PC-9 (cell line): ENCODE measurements around the gene GPI. TPM values are rescaled to one million over a fixed set of nuclear protein-coding genes. Genes with fewer than 3 reads are reported as not detected.

Source experiments
- BruUV-seq: library from RNA; stranded (reverse); fragments of 400-500 nt; replicated peaks from 2 replicates; lab custom pipeline; 2021; lab: Mats Ljungman, UMichigan
- CTCF ChIA-PET: fragments of 300-600 bp; sonication (Branson Sonifier 250); formaldehyde crosslinking; loops from one replicate; lab custom pipeline; 2022; ENCODE audit warnings: antibody characterized with exemption; lab: Charles Lee
- POLR2A ChIA-PET: fragments of 300-600 bp; sonication (Branson Sonifier 250); formaldehyde crosslinking; loops from one replicate; lab custom pipeline; 2022; ENCODE audit warnings: antibody characterized with exemption; ENCODE audit not compliant: unreplicated experiment; lab: Charles Lee
- DNase-seq, 2 experiments: peaks; one replicate each; pipeline versions ENCODE4 v3.0.0 to v3.0.0-alpha.2; 2015 to 2022; ENCODE audit warnings: mixed read lengths in 1 of 2
- H2AFZ ChIP-seq: fragments of 200-600 bp; sonication (generic); 2 replicates; pipeline ENCODE4 v1.8.1; 2017; ENCODE audit warnings: antibody characterized with exemption
- H3F3A ChIP-seq: fragments of 200-600 bp; sonication (generic); 2 replicates; pipeline ENCODE4 v1.8.1; 2017; ENCODE audit warnings: antibody characterized with exemption, mild to moderate bottlenecking, low read depth; ENCODE audit not compliant: insufficient read depth
- H3K27ac ChIP-seq: fragments of 200-600 bp; sonication (generic); 2 replicates; pipeline ENCODE4 v1.6.1; 2016; ENCODE audit warnings: mixed run types
- H3K27me3 ChIP-seq: fragments of 200-600 bp; sonication (generic); 2 replicates; pipeline ENCODE4 v1.6.1; 2016; ENCODE audit warnings: low read depth, mixed run types; ENCODE audit not compliant: insufficient read depth
- H3K36me3 ChIP-seq: fragments of 200-600 bp; sonication (generic); 2 replicates; pipeline ENCODE4 v1.6.1; 2016; ENCODE audit warnings: low read depth, mixed run types
- H3K4me1 ChIP-seq: fragments of 200-600 bp; sonication (generic); replicated peaks from 2 replicates; pipeline ENCODE4 v1.6.1; 2016; ENCODE audit warnings: mixed run types; ENCODE audit not compliant: insufficient read depth
- H3K4me2 ChIP-seq: fragments of 200-600 bp; sonication (generic); 2 replicates; pipeline ENCODE4 v1.6.1; 2017; ENCODE audit warnings: mixed run types
- H3K4me3 ChIP-seq: fragments of 200-600 bp; sonication (generic); 2 replicates; pipeline ENCODE4 v1.6.1; 2016; ENCODE audit warnings: mixed run types
- H3K79me2 ChIP-seq: fragments of 200-600 bp; sonication (generic); 2 replicates; pipeline ENCODE4 v1.6.1; 2017; ENCODE audit warnings: low read depth, mixed run types
- H3K9me2 ChIP-seq: fragments of 200-600 bp; sonication (generic); 2 replicates; pipeline ENCODE4 v1.8.1; 2017; ENCODE audit warnings: mild to moderate bottlenecking; ENCODE audit not compliant: insufficient read depth
- H3K9me3 ChIP-seq: fragments of 200-600 bp; sonication (generic); 2 replicates; pipeline ENCODE4 v1.8.1; 2016; ENCODE audit warnings: low read depth; ENCODE audit not compliant: insufficient read depth
- H4K20me1 ChIP-seq: fragments of 200-600 bp; sonication (generic); 2 replicates; pipeline ENCODE4 v1.8.1; 2017; ENCODE audit not compliant: insufficient read depth
- CTCF ChIP-seq: fragments of 200-600 bp; sonication (generic); conservative IDR thresholded peaks from 2 replicates; pipeline ENCODE4 v1.6.1; 2017; ENCODE audit warnings: mixed run types, antibody characterized with exemption, mild to moderate bottlenecking, moderate library complexity
- EZH2 ChIP-seq: fragments of 200-600 bp; sonication (generic); IDR thresholded peaks from 2 replicates; pipeline ENCODE4 v1.8.0; 2017; ENCODE audit warnings: antibody characterized with exemption, low read depth
- intact Hi-C: fragments of 100-400 bp; cut with micrococcal nuclease; formaldehyde crosslinking; loops from one replicate; pipeline ENCODE4 v1.10.0; 2022; ENCODE audit not compliant: unreplicated experiment
- total RNA-seq: library from RNA; stranded (reverse); gene quantifications from 2 replicates; pipeline ENCODE4 v1.2.3, GENCODE V29; 2021

Gene GPI
- total RNA-seq, 1 experiment from 2014 or later: 522 TPM

GRCh38 chr19:34364462-34364829 lies 550 bp upstream of the GPI start:
- Histone ChIP-seq H3K27ac (peak overlapping the region; percentile 56), H4K20me1 (peaks cover 16% of the 10 kb centered on the region; the same call in 1 of the 2 replicates), H3K9me3 (no peaks in the 10 kb centered on the region), H2AFZ (peak overlapping the region; percentile 82), H3K4me1 (peaks cover 26% of the 10 kb centered on the region), H3K4me3 (peak overlapping the region; percentile 80; the same call in 1 of the 2 replicates), H3K79me2 (peaks cover 39% of the 10 kb centered on the region), H3K9me2 (no peaks in the 10 kb centered on the region), H3K27me3 (no peaks in the 10 kb centered on the region), H3K36me3 (peaks cover 29% of the 10 kb centered on the region), H3K4me2 (peak overlapping the region; percentile 81), H3F3A (peaks cover 27% of the 10 kb centered on the region; the same call in 1 of the 2 replicates)
- CTCF ChIA-PET: interaction anchor here (0.7 kb wide), 1 partner anchor 1463 kb away, joined by 5 read pairs; no protein-coding TSS in a partner anchor
- BruUV-seq: TSS peak; percentile 64
- DNase-seq: no peak
- TF ChIP-seq EZH2: no peak
- TF ChIP-seq CTCF: no peak
- intact Hi-C loops: no loop called here
- POLR2A ChIA-PET: interaction anchor here (0.6 to 0.7 kb wide), 2 partner anchors 15 to 225 kb away, joined by 3 to 6 read pairs; no protein-coding TSS in a partner anchor

GRCh38 chr19:34365463-34366401 lies 736 bp downstream of the GPI start:
- peaks cover 22% of the 10 kb centered on the region; the same call in 1 of the 2 replicates for H3F3A ChIP-seq
- CTCF ChIA-PET: interaction anchor here (0.6 to 0.7 kb wide), 2 partner anchors 8 to 781 kb away, joined by 3 to 7 read pairs; no protein-coding TSS in a partner anchor
- H3K27ac ChIP-seq: peak overlapping the region; percentile 52; the same call in 1 of the 2 replicates
- H3K4me1 ChIP-seq: peaks cover 16% of the 10 kb centered on the region
- peak overlapping the region; percentile 80 for H3K4me3 ChIP-seq
- DNase-seq: peak in 1 of 2 experiments; percentile 35
- H4K20me1 ChIP-seq: peaks cover 16% of the 10 kb centered on the region; the same call in 1 of the 2 replicates
- BruUV-seq: TSS peak; percentile 7
- H3K36me3 ChIP-seq: peaks cover 35% of the 10 kb centered on the region
- peak overlapping the region; percentile 93 for H2AFZ ChIP-seq
- POLR2A ChIA-PET: interaction anchor here (0.6 kb wide), 1 partner anchor 193 kb away, joined by 4 read pairs; no protein-coding TSS in a partner anchor
- H3K4me2 ChIP-seq: peak overlapping the region; percentile 81
- peaks cover 48% of the 10 kb centered on the region for H3K79me2 ChIP-seq
- no peaks in the 10 kb centered on the region for H3K27me3 ChIP-seq
- H3K9me3 ChIP-seq: no peaks in the 10 kb centered on the region
- TF ChIP-seq EZH2 (no peak), CTCF (no peak)
- H3K9me2 ChIP-seq: no peaks in the 10 kb centered on the region
- intact Hi-C loops: no loop called here

GRCh38 chr19:34366738-34367623 lies 2.0 kb downstream of the GPI start:
- no peak for TF ChIP-seq EZH2
- no peak for TF ChIP-seq CTCF
- Histone ChIP-seq H3K4me3 (peak overlapping the region; percentile 80; the same call in 1 of the 2 replicates), H3K79me2 (peaks cover 49% of the 10 kb centered on the region), H4K20me1 (peaks cover 16% of the 10 kb centered on the region; the same call in 1 of the 2 replicates), H3F3A (peaks cover 21% of the 10 kb centered on the region; the same call in 1 of the 2 replicates), H3K27ac (no peak overlapping the region), H3K36me3 (peaks cover 43% of the 10 kb centered on the region), H3K4me2 (peak overlapping the region; percentile 81), H2AFZ (no peak overlapping the region), H3K27me3 (no peaks in the 10 kb centered on the region), H3K4me1 (peaks cover 16% of the 10 kb centered on the region), H3K9me2 (no peaks in the 10 kb centered on the region), H3K9me3 (no peaks in the 10 kb centered on the region)
- POLR2A ChIA-PET: no interaction called here
- intact Hi-C loops: no loop called here
- DNase-seq: no peak
- BruUV-seq: no TSS peak
- CTCF ChIA-PET: no interaction called here
